ENCODE results near the gene LRRC4C. TPM values are rescaled to one million over a fixed set of nuclear protein-coding genes. Genes with fewer than 3 reads are reported as not detected.

Gene LRRC4C
- total RNA-seq, 1 donor from 2014 or later: 0.64 TPM

DNA sequence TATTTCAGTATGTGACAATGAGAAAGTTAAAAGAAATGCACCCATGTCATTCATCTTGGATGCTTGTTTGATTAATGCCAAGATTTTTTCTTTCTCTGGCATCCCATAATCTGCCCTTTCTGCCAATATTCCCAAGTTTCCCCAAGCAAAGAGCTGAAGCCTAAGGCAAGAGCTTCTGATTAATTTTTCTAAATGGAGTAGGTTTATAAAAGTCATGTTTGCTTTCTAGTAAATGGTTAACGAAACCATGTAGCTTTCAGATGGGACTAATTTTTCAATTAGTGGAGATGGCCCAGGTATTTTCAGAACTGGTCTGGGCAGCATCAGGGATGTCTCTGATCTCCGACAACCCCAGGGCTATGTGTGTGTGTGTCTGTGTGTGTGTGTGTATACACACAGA, 55.3 kb downstream of the LRRC4C start:
- Mint-ChIP-seq H3K36me3 (ENCODE audit: unreplicated experiment) (no peaks in the 10 kb centered on the region), H3K9me3 (ENCODE audit: unreplicated experiment) (no peaks in the 10 kb centered on the region), H3K4me1 (ENCODE audit: low read depth, unreplicated experiment) (no peaks in the 10 kb centered on the region), H3K4me3 (ENCODE audit: unreplicated experiment) (no peak overlapping the region), H3K27me3 (ENCODE audit: unreplicated experiment) (no peaks in the 10 kb centered on the region), H3K27ac (ENCODE audit: unreplicated experiment) (no peak overlapping the region)
- TF ChIP-seq, protein P1, sequence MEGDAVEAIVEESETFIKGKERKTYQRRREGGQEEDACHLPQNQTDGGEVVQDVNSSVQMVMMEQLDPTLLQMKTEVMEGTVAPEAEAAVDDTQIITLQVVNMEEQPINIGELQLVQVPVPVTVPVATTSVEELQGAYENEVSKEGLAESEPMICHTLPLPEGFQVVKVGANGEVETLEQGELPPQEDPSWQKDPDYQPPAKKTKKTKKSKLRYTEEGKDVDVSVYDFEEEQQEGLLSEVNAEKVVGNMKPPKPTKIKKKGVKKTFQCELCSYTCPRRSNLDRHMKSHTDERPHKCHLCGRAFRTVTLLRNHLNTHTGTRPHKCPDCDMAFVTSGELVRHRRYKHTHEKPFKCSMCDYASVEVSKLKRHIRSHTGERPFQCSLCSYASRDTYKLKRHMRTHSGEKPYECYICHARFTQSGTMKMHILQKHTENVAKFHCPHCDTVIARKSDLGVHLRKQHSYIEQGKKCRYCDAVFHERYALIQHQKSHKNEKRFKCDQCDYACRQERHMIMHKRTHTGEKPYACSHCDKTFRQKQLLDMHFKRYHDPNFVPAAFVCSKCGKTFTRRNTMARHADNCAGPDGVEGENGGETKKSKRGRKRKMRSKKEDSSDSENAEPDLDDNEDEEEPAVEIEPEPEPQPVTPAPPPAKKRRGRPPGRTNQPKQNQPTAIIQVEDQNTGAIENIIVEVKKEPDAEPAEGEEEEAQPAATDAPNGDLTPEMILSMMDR (IDR thresholded peaks at IDR 0.05; ENCODE audit: partially characterized antibody, unreplicated experiment): no peak
- DNase-seq: no peak

DNA sequence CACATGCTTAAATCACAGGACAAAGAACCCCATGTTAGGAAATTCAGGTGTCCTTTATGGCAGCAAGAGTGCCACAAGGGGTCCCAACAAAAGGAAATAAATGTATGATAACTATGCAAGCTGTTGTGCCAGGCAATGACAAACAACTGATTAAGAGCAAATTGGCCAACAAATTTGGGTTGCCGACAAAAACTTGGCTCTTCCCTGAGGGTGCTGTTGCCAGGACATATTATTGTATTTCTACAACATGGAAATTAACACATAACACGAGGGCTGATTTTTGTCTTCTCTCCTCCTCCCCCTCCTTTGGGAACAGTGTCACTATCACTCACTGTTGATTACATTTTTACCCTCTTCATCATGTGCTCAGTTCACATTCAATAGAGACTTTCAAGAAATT, 56.0 kb downstream of the LRRC4C start:
- no peaks in the 10 kb centered on the region for H3K9me3 Mint-ChIP-seq (ENCODE audit: unreplicated experiment)
- no peaks in the 10 kb centered on the region for H3K27me3 Mint-ChIP-seq (ENCODE audit: unreplicated experiment)
- H3K36me3 Mint-ChIP-seq (ENCODE audit: unreplicated experiment): no peaks in the 10 kb centered on the region
- H3K27ac Mint-ChIP-seq (ENCODE audit: unreplicated experiment): no peak overlapping the region
- H3K4me1 Mint-ChIP-seq (ENCODE audit: low read depth, unreplicated experiment): no peaks in the 10 kb centered on the region
- H3K4me3 Mint-ChIP-seq (ENCODE audit: unreplicated experiment): no peak overlapping the region
- TF ChIP-seq, protein P1 (IDR thresholded peaks at IDR 0.05; ENCODE audit: partially characterized antibody, unreplicated experiment): no peak
- DNase-seq: no peak

DNA sequence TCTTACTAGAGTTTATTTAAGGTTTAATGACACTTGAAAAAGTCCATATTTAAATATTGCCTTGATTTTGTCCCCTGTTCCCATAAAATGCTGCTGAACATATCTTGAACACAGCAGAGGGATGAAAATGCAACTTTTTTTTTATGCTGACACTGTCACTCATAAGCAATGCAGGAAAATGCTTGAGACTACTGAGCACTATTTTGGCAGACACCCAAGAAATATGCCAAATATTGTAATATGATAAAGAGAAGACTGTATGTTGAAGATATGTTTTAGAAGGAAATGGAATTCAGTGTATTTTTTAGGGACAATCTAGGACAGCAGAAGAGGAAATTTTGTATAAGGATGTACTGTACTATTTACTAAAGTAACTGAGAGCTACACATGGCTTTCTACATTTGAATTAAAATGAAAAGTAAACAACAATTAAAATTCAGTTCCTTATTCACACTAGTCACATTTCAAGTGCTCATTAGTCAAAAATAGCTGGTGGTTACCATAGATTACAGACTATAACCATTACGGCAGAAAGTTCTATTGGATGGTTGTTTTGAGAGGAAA, 58.6 kb downstream of the LRRC4C start:
- TF ChIP-seq, protein P1 (IDR thresholded peaks at IDR 0.05; ENCODE audit: partially characterized antibody, unreplicated experiment): no peak
- no peak overlapping the region for H3K4me3 Mint-ChIP-seq (ENCODE audit: unreplicated experiment)
- no peak overlapping the region for H3K27ac Mint-ChIP-seq (ENCODE audit: unreplicated experiment)
- H3K36me3 Mint-ChIP-seq (ENCODE audit: unreplicated experiment): no peaks in the 10 kb centered on the region
- DNase-seq: no peak
- no peaks in the 10 kb centered on the region for H3K27me3 Mint-ChIP-seq (ENCODE audit: unreplicated experiment)
- no peaks in the 10 kb centered on the region for H3K4me1 Mint-ChIP-seq (ENCODE audit: low read depth, unreplicated experiment)
- H3K9me3 Mint-ChIP-seq (ENCODE audit: unreplicated experiment): no peaks in the 10 kb centered on the region

DNA sequence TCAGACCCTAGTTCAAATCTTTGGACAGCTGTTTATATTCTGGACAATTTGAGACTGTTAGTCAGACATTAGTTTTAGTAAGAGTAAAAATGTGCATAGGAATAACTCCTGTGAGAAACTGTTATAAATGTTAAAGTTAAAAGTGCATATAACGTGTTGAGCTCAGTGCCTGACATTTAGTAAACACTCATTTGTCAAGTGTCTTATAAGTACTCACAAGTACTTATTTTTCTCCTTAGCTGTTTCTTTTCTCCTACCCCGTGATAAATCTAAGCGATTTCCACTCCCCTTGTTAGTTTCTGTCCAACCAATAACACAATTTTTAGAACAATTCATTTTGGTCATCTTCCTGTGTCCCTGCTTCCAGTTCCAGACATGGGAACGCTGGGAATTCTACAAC, 59.3 kb downstream of the LRRC4C start:
- Mint-ChIP-seq H3K9me3 (ENCODE audit: unreplicated experiment) (no peaks in the 10 kb centered on the region), H3K36me3 (ENCODE audit: unreplicated experiment) (no peaks in the 10 kb centered on the region), H3K4me1 (ENCODE audit: low read depth, unreplicated experiment) (no peaks in the 10 kb centered on the region), H3K27me3 (ENCODE audit: unreplicated experiment) (no peaks in the 10 kb centered on the region), H3K27ac (ENCODE audit: unreplicated experiment) (no peak overlapping the region), H3K4me3 (ENCODE audit: unreplicated experiment) (no peak overlapping the region)
- DNase-seq: no peak
- TF ChIP-seq, protein P1 (IDR thresholded peaks at IDR 0.05; ENCODE audit: partially characterized antibody, unreplicated experiment): no peak

DNA sequence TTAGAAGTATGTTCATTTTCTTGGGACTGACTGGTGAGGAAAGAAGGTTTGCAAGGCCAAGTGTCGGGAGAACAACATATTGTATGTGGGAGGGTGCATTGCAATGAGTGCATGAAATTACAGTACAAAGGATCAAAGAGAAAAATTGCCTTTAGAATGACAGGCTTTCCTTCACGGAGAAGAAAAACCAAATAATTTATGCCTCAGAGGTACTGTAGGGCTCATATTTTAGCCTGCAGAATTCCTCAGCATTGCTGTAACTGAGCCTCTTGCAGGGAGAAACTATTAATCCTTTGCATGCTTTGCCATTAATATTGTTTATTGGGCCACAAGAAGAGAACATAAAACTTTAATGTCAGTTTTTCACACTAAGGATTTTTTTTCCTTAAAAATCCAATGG, 60.1 kb downstream of the LRRC4C start:
- Mint-ChIP-seq H3K4me3 (ENCODE audit: unreplicated experiment) (no peak overlapping the region), H3K27me3 (ENCODE audit: unreplicated experiment) (no peaks in the 10 kb centered on the region), H3K9me3 (ENCODE audit: unreplicated experiment) (no peaks in the 10 kb centered on the region), H3K36me3 (ENCODE audit: unreplicated experiment) (no peaks in the 10 kb centered on the region), H3K4me1 (ENCODE audit: low read depth, unreplicated experiment) (no peaks in the 10 kb centered on the region), H3K27ac (ENCODE audit: unreplicated experiment) (no peak overlapping the region)
- no peak for DNase-seq
- TF ChIP-seq, protein P1 (IDR thresholded peaks at IDR 0.05; ENCODE audit: partially characterized antibody, unreplicated experiment): no peak
